COLO668 (cell line): ENCODE measurements around the gene KBTBD8.

Source experiments
- DNase-seq: peaks from one replicate; lab custom pipeline; 2025; ENCODE audit not compliant: unreplicated experiment; lab: John Stamatoyannopoulos, UW

Gene KBTBD8

DNA sequence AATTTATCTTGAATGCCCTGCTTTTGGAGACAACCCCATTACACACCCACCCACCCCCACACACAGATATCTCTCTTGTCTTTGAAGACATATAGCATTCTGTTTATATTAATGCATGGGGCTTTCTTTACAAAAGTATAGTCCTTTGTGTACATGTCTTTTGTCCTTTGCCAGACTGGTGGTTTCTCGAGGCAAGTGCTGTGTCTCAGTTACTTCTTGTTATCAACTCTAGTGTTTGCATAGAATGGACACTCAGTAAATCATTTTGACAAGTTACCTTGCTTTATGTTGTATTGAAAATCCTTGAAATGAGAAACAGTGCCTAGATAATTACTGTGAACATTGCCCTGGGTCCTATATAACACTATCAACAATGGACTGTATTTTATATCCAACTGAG is 33.9 kb downstream of the KBTBD8 start:
- DNase-seq, result no peak

DNA sequence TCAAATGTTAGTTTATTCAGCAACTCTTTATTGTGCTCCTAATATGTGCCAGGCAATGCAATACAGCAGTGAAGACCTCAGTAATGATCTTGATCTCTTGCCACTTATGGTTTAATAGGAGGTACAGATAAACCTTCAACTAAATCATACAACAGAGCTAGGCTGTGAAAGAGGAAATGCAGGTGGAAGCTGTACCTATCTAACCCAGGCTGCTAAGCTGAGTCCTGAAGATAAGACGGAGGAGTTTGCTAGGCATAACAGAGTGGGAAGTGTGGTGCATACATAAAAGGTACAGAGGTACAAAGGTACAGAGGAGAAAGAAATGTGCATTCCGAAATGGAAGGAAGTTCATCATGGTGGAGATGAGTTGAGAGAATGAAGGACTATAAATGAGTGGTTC is 35.0 kb downstream of the KBTBD8 start:
- DNase-seq, result no peak

DNA sequence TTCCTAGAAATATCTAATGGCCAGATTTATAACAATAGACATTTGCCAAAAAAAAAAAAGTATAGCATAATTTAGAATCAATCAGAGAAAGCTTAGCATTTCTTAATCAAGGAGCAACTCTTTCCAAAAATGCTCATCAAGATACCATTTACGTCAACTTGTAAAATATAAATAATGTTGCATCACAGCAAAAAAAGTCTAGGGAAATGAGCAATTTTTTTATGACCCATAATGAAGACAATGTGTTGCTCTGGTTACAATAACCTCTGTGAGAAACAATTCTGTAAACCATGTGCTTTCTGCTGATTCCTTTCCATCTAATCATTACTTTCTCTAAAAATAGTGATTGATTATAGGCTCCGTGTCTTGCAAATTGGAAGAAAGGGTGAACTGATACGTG is 36.3 kb downstream of the KBTBD8 start:
- DNase-seq, result no peak

DNA sequence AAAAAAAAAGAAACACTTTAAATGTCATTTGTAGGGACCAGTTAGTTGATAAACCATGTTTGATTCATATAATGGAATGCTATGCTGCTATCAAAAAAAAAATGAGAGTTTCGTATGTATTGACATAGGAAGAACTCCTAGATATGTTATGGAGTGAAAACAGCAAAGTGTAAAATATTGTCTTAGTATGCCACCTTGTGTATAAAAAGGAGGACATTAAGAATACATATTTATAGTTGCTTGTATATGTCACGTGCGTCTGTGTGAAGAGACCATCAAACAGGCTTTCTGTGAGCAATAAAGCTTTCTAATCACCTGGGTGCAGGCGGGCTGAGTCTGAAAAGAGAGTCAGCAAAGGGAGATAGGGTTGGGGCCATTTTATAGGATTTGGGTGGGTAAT is 39.5 kb downstream of the KBTBD8 start:
- DNase-seq, result no peak

DNA sequence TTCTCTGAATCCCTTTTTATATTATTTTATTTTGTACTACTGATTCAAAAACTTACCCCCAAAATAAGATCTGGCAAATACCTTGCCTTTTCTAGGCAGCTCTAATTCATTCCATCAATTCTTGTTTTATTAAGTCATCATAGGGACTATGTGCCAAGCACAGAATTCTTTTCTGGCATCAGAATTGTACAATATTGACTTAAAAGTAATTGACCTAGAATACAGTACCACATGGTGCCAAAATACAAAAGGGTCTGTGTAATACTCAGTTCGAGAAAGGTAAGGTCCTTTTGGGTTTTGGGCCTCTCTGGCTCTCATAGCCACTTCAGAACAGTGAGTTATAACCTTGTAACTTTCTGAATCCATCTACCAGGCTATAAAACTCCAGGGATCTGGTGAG is 46.2 kb downstream of the KBTBD8 start:
- DNase-seq, result no peak

DNA sequence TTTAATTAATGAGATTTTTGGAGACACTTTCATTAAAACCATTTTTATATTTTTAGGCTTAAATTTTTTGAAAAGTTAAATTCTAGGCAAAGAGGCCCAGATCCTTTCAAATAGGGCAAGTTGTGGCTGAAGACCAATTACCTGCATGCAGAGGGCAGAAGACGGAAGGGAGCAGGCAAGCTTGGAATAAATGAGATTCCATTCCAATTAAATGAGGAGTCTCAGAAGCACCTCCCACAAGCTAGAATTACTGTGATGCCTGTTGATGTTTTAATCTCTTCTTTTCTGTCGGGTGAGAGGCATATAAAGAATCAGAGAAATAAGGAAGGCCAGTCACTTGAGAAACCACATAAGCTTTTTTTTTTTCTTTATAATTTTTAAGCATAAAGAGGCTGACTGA is 46.8 kb downstream of the KBTBD8 start:
- DNase-seq, result no peak

DNA sequence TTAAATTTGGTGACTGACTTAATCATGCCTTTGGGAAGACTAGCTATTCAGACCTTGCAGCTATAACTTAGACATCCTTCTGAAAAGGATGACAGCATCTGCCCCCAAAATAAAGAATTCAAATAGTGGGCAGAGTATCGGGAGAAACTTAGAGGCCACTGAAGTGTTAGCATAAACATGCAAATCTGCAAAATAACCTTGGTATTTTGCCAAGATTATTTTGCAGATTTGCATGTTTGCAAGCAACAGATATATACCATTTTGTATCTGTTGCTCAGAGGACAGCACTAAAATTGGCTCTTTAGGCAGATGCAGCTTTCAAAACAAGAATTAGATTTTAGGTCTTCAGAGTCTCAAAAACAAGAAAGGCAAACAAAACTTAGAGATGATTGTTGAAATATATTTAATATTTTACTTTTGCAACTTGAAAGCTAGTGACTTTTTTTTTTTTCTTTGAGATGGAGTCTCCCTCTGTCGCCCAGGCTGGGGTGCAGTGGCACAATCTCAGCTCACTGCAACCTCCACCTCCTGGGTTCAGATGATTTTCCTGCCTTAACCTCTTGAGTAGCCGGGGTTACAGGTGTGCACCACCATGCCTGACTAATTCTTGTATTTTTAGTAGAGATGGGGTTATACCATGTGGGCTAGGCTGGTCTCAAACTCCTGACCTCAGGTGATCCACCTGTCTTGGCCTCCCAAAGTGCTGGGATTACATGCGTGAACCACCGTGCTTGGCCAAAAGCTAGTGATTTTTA is 47.8 kb downstream of the KBTBD8 start:
- no peak for DNase-seq

DNA sequence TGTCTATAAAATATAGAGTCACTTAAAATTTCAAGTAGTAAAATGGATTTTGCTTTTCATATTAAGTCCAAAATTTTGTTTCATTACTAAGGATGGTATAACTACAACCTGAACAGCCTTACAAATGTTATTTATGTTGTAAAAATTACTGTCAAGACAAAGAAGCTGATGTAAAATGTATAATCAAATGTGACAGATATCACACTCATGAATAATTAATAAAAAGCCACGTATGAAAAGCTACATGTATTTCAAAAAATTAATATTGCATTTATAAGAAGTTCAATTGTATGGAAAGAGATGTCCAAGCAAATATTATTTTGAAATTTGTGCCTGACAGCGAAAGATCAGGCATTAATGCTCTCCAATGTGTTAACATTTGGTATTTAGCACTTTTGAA is 48.9 kb downstream of the KBTBD8 start:
- DNase-seq, result no peak

DNA sequence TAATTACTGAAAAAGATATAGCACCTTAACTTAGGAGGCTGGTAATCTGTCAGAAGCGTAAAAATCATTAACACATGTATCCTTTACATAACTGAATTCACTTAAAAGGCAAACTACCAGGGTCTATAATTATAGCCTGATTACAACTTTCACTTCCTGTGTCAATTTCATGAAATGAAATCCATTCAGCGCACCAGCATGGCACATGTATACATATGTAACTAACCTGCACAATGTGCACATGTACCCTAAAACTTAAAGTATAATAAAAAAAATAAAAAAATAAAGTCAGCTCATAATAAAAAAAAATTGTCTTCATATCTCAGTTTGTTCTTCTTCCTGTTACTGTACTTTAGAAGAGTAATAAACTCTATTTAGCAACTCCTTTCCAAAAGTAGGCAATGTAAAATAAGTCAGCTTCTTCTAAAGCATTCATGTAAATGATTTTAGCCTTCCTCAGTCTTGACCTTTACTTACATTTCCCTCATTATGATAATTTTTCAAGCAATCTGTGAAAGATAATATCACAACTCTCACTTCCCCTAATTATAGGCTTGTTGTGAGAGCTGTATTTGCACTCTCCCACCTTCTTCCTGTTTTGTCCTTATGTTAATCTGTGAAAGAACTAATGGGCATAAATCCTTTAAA is 50.1 kb downstream of the KBTBD8 start:
- DNase-seq, result no peak

DNA sequence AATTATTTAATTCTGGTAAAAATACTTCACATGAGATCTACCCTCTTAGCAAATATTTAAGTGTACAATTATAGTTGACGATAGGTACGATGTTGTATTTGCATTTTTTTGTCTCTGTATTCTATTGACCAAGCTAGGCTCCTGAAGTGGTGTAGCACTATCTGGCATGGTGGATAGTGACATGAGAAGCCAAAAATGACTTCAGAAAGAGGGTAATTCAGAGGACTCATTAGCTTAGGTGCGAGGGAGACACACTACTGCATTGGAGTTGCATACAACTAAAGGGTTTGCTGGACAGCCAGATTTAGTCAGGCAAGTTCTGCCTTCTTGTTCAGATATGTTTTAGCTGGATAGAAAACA is 50.6 kb downstream of the KBTBD8 start:
- no peak for DNase-seq

DNA sequence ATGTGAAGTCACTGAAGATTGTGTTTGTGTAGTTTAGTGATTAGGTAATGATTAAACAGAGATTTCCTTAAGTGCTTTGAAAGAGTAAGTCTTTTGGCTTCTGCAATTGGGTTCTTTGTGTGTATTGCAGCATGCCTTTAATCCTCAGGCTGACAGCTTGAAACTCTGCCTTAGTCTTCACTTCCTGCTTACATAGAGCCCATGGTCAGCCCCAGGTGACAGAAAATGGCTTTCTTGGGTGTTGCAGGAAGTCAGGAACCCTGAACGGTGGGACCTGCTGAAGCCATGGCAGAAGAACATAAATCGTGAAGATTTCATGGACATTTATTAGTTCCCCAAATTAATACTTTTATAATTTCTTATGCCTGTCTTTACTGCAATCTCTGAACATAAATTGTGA is 61.3 kb downstream of the KBTBD8 start:
- no peak for DNase-seq
